Activated CD4-positive, alpha-beta T cell treated with anti-CD3 and anti-CD28 coated beads, Interleukin-2, amount 10 ng/mL, durations not matched to agents 7 days and 5 days (primary cell): ENCODE results near the gene EEF1AKMT3. TPM values are rescaled to one million over a fixed set of nuclear protein-coding genes. Genes with fewer than 3 reads are reported as not detected.
A peak's percentile ranks its signal among the peaks of the same experiment; 100 is the strongest.

Experiments used
- CTCF ChIA-PET: fragments of 350-600 bp; sonication (Branson Sonifier 250); formaldehyde crosslinking; loops from one replicate; lab custom pipeline; 2021; ENCODE audit warnings: antibody characterized with exemption; lab: Charles Lee
- POLR2A ChIA-PET: fragments of 350-600 bp; sonication (Branson Sonifier 250); formaldehyde crosslinking; loops from one replicate; lab custom pipeline; 2021; ENCODE audit warnings: antibody characterized with exemption; lab: Charles Lee
- DNase-seq: peaks from one replicate; pipeline ENCODE4 v3.0.0-alpha.2; 2020
- H3K27ac Mint-ChIP-seq: one replicate; pipeline ENCODE4 v1.8.0; 2021; ENCODE audit warnings: mild to moderate bottlenecking, moderate library complexity, mixed read lengths
- H3K27me3 Mint-ChIP-seq: one replicate; pipeline ENCODE4 v1.8.0; 2021; ENCODE audit warnings: mixed read lengths
- H3K36me3 Mint-ChIP-seq: one replicate; pipeline ENCODE4 v1.8.0; 2021; ENCODE audit warnings: low read depth, mixed read lengths
- H3K4me1 Mint-ChIP-seq: one replicate; pipeline ENCODE4 v1.8.0; 2021; ENCODE audit warnings: mixed read lengths
- H3K4me3 Mint-ChIP-seq: one replicate; pipeline ENCODE4 v1.8.0; 2021; ENCODE audit warnings: mild to moderate bottlenecking, moderate library complexity, mixed read lengths
- H3K9me3 Mint-ChIP-seq: one replicate; pipeline ENCODE4 v1.8.0; 2021; ENCODE audit warnings: mixed read lengths
- total RNA-seq, 2 experiments: library from RNA; stranded (reverse); gene quantifications; one replicate each; pipeline ENCODE4 v1.2.3, GENCODE V29; 2021

EEF1AKMT3 gene
- total RNA-seq, 2 experiments from 2014 or later, result 2.8 to 3.0 TPM

DNA sequence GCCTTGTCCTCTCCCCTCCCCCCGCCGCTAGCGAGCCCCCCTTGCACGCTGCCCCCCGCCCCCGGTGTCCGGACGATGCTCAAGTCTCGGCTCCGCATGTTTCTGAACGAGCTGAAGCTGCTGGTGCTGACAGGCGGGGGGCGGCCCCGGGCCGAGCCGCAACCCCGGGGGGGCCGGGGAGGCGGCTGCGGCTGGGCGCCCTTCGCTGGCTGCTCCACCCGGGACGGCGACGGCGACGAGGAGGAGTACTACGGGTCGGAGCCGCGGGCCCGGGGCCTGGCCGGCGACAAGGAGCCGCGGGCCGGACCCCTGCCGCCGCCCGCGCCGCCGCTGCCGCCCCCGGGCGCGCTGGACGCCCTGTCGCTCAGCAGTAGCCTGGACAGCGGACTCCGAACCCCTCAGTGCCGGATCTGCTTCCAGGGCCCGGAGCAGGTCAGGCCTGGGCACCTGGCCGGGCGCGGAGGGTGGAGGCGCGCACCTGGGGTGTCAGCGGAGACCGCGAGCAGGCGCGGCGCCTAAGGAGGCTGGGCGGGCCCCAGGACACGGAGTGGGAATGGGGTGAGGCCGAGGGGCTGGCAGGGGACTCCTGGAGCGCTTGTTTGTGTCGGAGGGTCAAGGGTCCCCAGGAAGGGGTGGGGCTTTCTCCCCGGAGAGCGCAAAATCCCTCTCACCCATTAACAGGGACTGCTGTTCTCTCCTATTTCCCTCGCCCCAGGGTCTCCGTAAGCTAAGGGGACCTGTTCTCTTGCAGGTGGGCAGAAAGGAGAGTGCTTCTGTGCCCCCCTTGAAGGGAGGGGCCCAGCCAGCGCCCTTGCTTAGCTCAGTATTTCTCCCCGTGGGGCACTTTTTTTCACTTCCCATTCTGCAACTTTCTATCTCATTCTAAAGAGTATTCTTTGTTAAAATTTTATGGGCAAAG, 16.7 kb upstream of the EEF1AKMT3 start:
- Mint-ChIP-seq H3K36me3 (peaks cover 29% of the 10 kb centered on the region), H3K27me3 (no peaks in the 10 kb centered on the region), H3K4me3 (peak overlapping the region; percentile 77), H3K27ac (peak overlapping the region; percentile 63), H3K4me1 (peaks cover 56% of the 10 kb centered on the region), H3K9me3 (no peaks in the 10 kb centered on the region)
- ChIA-PET POLR2A (no interaction called here), CTCF (interaction anchor here (0.5 to 3.9 kb wide), 10 partner anchors 8 to 172 kb away, joined by 3 to 56 read pairs (median 4); partner anchors contain the start of genes CYP27B1, TSFM and TSPAN31)
- peak; percentile 32 for DNase-seq

DNA sequence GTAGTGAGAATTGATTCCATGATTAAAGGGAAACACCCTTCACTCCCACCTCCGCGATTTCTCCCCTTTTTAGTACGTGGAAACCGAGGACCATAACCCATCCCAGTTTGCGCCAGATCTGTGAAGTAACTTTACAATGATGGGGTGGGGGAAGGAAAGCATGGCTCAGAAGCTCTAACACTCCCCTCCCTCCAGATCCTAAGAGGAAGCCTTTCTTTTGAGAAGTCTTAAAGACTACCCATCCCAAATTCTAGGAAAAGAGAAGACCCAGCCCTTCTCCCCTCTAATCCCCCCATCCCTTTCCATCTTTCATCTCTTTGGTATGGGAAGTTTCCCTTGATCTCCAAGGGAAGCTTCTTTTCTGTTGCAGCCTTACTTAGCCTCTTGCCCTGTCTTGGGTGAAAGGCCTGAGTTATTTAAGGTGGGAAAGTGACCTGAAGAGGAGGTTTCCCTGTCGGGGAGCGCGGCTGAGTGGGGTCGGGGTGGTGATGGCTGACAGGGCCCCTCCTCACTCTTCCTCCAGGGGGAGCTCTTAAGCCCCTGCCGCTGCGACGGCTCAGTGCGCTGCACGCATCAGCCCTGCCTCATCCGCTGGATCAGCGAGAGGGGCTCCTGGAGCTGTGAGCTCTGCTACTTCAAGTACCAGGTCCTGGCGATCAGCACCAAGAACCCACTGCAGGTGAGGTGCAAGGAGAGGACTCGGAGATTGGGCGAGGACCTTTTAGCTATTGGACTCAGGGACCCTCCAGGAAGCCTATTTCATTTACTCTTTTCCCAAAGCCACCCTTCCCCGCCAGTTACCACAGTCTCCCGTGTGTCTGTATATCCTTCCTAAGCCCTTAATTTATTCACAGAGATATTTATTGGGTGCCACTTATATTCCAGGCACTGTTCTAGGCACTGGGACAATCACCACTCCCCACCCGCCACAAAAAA, 15.7 kb upstream of the EEF1AKMT3 start:
- Mint-ChIP-seq H3K4me3 (peak overlapping the region; percentile 77), H3K27ac (peak overlapping the region; percentile 76), H3K9me3 (no peaks in the 10 kb centered on the region), H3K27me3 (no peaks in the 10 kb centered on the region), H3K36me3 (peaks cover 20% of the 10 kb centered on the region), H3K4me1 (peaks cover 47% of the 10 kb centered on the region)
- ChIA-PET CTCF (interaction anchor here (0.5 to 3.9 kb wide), 23 partner anchors 9 to 173 kb away, joined by 3 to 56 read pairs (median 4); partner anchors contain the start of genes CYP27B1, EEF1AKMT3, METTL1 and TSFM), POLR2A (no interaction called here)
- peak; percentile 72 for DNase-seq

DNA sequence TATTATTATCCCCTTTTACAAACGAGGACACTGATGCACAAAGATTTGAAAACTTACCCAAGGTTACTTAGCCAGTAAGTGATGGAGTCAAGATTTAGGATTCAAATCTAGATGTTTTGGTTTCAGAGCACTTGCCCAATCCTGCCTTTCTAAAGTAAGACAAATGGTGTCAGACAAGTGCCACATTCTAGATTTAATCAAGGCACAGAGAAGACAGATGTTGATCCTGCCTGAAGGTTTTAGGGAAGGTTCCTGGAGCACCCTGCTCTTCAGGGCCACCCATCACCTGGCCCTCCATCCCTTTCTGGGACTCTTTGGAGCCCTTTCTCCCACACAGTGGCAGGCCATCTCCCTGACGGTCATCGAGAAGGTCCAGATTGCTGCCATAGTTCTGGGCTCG, 14.6 kb upstream of the EEF1AKMT3 start:
- no peak for DNase-seq
- H3K36me3 Mint-ChIP-seq, result peaks cover 17% of the 10 kb centered on the region

DNA sequence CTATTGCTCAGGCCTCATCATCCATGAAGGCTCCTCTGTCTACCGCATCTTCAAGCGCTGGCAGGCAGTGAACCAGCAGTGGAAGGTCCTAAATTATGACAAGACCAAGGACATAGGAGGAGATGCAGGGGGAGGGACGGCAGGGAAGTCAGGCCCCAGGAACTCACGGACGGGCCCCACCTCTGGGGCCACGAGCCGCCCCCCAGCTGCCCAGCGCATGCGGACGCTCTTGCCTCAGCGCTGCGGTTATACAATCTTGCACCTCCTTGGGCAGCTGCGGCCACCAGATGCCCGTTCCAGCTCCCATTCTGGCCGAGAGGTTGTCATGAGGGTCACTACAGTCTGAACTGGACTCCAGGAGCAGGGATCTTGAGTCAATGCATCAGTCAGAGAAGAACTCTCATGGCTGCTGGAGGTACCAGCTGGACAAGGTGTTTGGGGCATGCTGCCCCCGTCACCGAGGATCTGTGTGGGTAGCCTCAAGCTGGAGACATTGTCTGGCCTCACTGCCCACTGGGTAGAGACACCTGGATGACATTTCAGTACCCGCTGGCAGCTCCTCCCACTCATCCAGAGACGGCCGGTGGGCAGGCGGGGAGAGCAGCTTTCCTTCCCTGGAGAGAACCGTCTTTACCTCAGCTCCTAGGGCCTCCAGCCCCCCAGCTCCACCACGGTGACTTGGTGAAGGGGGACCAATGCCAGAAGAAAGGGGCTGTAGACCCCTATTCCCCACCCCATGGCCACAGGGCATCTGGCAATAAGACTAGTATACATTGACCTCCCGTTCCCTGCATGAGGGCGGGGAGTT, 13.7 kb upstream of the EEF1AKMT3 start:
- Mint-ChIP-seq H3K9me3 (no peaks in the 10 kb centered on the region), H3K27me3 (peaks cover 2% of the 10 kb centered on the region), H3K36me3 (peaks cover 20% of the 10 kb centered on the region), H3K4me1 (peaks cover 33% of the 10 kb centered on the region), H3K4me3 (no peak overlapping the region), H3K27ac (no peak overlapping the region)
- DNase-seq, result no peak
- ChIA-PET POLR2A (no interaction called here), CTCF (interaction anchor here (0.8 to 2.3 kb wide), 10 partner anchors 9 to 146 kb away, joined by 3 to 12 read pairs (median 3); partner anchors contain the start of genes CYP27B1 and TSFM)

More for the DNA sequence above, 14.6 kb upstream of the EEF1AKMT3 start:
- H3K27me3 Mint-ChIP-seq, result no peaks in the 10 kb centered on the region
- CTCF ChIA-PET, result interaction anchor here (1.3 to 3.9 kb wide), 3 partner anchors 8 to 80 kb away, joined by 3 to 56 read pairs (median 4); partner anchors contain the start of gene CYP27B1
- POLR2A ChIA-PET, result no interaction called here
- H3K9me3 Mint-ChIP-seq, result no peaks in the 10 kb centered on the region
- no peak overlapping the region for H3K27ac Mint-ChIP-seq
- H3K4me3 Mint-ChIP-seq, result no peak overlapping the region
- H3K4me1 Mint-ChIP-seq, result peaks cover 41% of the 10 kb centered on the region

DNA sequence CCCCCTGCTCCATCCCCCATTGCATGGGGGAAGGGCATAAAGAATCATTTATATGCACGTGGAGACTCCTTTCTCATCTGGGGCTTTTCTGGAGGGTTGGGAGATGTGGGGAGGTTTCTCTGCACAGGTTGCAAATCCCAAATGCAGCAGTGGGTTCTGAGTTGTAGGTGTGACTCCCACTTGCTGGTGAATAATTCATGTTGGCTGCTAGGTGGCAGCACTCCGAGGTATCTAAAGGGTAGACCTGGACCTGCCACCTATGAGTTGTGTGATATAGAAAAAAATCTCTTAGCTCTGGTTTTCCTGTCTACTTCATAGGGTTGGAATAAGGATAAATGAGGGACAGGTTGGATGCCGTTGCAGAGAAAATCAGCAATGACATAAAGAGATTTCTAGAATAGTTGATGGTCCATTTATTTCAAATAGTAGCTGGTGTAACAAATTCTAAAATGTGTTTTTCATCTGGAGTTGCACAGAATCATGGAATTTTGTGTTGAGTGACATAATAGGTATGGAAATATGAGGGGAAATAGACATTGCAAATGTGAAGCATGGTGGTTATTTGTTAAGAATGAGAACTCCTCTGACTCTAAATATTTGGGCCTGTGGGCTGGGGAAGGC, 12.9 kb upstream of the EEF1AKMT3 start:
- no peak overlapping the region for H3K27ac Mint-ChIP-seq
- no peaks in the 10 kb centered on the region for H3K9me3 Mint-ChIP-seq
- peaks cover 6% of the 10 kb centered on the region for H3K27me3 Mint-ChIP-seq
- H3K4me3 Mint-ChIP-seq, result no peak overlapping the region
- ChIA-PET POLR2A (no interaction called here), CTCF (interaction anchor here (0.6 to 2.3 kb wide), 12 partner anchors 8 to 301 kb away, joined by 3 to 12 read pairs (median 3); partner anchors contain the start of genes CYP27B1 and TSFM)
- DNase-seq, result peak; percentile 61
- H3K4me1 Mint-ChIP-seq, result peaks cover 29% of the 10 kb centered on the region
- H3K36me3 Mint-ChIP-seq, result peaks cover 20% of the 10 kb centered on the region

DNA sequence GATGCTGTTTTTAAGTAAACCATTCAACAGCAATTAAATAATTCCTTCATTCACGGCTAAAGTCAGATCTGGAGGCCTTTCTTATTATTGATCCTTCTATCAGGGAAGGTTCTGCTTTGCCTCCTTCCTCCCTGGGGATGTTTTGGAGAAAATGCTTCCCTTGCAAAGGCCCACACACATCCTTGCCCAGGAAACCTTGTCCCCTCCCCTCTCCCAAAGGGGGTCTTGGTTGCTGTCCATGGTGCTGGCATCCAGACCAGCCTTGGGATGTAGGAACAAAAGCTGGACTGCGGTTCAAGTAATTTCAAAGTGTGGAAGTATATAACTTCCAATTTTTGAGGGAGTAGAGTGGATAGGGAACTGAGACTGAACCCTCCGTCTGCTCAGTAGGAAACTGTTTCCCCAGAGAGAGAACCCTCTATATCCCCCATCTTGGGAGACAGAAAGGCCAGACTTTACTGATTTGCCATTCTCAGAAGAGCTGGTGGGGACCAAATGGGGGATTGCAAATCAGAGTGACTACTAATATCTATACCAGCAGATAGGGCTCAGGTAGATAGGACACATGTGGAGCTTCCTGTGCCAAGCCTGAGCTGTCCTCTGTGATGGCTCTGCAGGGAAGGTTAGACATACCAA, 11.9 kb upstream of the EEF1AKMT3 start:
- Mint-ChIP-seq H3K9me3 (no peaks in the 10 kb centered on the region), H3K4me3 (no peak overlapping the region), H3K4me1 (peaks cover 37% of the 10 kb centered on the region), H3K36me3 (peaks cover 20% of the 10 kb centered on the region), H3K27me3 (peaks cover 10% of the 10 kb centered on the region), H3K27ac (no peak overlapping the region)
- CTCF ChIA-PET, result interaction anchor here (1.3 to 2.3 kb wide), 5 partner anchors 10 to 302 kb away, joined by 3 to 7 read pairs (median 4); partner anchors contain the start of gene TSFM
- POLR2A ChIA-PET, result no interaction called here
- no peak for DNase-seq

DNA sequence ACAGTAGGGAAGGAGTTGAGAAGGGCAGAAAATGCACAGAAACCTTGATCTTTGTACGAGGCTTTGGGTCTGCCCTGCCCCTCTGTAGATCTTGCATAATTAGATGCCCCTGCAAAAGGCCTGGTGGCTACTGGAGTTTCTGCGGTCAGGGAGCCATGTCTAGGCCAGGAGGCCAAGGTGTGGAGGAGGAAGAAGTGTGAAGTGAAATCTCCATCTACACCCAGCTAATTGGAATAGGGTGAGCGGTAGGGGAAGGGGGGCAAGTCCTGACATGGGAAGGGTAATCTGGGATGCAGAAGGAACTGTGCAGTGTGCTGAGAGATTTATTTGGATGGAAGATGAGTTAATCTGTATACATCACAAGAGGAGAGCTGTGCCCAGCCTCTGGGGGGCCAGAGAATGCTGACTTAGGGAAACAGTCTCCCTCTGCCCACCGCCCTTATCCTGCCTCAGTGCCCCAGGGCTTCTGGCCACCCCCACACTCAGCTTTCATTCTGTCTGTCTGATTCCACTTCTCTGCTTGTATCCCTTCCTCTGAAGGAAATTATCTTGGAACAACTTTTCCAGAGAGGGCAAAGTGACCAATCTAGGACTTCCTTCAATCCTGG, 10.9 kb upstream of the EEF1AKMT3 start:
- no peak overlapping the region for H3K27ac Mint-ChIP-seq
- H3K27me3 Mint-ChIP-seq, result peaks cover 15% of the 10 kb centered on the region
- DNase-seq, result no peak
- H3K36me3 Mint-ChIP-seq, result peaks cover 20% of the 10 kb centered on the region
- no peaks in the 10 kb centered on the region for H3K9me3 Mint-ChIP-seq
- H3K4me3 Mint-ChIP-seq, result no peak overlapping the region
- ChIA-PET POLR2A (no interaction called here), CTCF (interaction anchor here (1.1 to 1.2 kb wide), 2 partner anchors 17 to 104 kb away, joined by 3 read pairs; partner anchors contain the start of gene TSPAN31)
- H3K4me1 Mint-ChIP-seq, result peaks cover 41% of the 10 kb centered on the region

DNA sequence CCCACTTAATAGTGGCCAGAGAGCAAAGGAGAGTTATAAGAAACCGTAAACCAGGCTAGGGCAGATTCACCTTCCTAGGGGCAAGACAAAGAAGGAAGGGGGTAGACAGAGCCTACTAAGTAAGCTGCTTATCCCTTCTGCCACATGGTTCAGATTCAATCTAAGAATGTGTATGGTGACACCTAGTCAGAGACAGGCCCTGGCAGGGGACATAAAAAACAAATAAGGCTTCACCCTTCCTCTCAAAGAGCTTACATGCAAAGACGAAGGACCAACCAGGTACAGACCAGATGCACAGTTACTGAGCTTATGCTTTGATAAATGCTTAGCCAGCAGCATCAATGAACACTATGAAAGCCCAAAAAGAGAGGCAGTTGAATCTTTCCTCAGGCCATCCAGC, 10.0 kb upstream of the EEF1AKMT3 start:
- H3K27ac Mint-ChIP-seq, result no peak overlapping the region
- H3K27me3 Mint-ChIP-seq, result peaks cover 17% of the 10 kb centered on the region
- ChIA-PET CTCF (interaction anchor here (0.6 to 1.2 kb wide), 3 partner anchors 10 to 103 kb away, joined by 3 to 5 read pairs (median 3); partner anchors contain the start of genes EEF1AKMT3 and METTL1), POLR2A (no interaction called here)
- H3K4me1 Mint-ChIP-seq, result peaks cover 39% of the 10 kb centered on the region
- DNase-seq, result no peak
- H3K9me3 Mint-ChIP-seq, result no peaks in the 10 kb centered on the region
- H3K36me3 Mint-ChIP-seq, result peaks cover 14% of the 10 kb centered on the region
- no peak overlapping the region for H3K4me3 Mint-ChIP-seq

DNA sequence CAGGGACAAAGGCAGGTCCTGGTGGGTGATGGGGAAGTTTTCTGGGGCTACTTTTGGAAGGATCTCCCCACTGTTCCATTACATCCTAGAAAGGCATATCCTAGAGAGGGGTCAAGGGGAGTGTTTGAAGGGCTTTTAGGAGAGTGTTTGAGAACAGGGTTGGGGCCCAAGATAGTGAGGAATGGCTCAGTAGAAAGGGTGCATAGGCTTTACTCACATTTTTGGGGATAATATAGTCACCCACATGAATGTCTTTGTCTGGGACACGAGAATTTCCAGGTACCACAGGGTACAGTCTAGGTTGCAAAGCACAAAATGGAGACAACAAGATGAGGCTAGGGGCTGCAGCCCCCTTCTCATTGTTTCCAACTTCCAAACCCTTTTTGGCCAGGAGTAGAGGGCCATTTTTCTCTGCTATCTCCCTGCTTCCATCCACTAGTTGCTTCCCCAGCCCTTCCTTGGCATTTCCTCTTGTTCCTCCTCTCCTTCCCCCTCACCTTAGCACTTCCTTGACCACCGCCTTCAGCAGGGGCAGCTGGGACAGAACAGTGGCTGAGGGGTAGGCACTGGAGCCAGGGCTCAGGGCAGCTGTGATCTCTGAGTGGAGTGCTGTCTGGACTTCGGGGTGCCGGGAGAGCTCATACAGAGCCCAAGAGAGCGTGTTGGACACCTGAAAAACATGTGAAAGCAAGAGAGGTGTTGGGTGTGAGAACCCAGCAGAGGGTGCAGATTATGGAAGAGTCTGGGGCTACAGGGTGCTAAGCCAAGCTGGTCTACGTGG, 8.3 kb upstream of the EEF1AKMT3 start:
- ChIA-PET POLR2A (no interaction called here), CTCF (interaction anchor here (1.0 to 5.8 kb wide), 7 partner anchors 8 to 142 kb away, joined by 3 to 56 read pairs (median 4); partner anchors contain the start of genes CDK4, MARCHF9, TSFM and TSPAN31)
- H3K27ac Mint-ChIP-seq, result peak overlapping the region; percentile 65
- peaks cover 17% of the 10 kb centered on the region for H3K27me3 Mint-ChIP-seq
- peak overlapping the region; percentile 77 for H3K4me3 Mint-ChIP-seq
- H3K9me3 Mint-ChIP-seq, result no peaks in the 10 kb centered on the region
- H3K36me3 Mint-ChIP-seq, result peaks cover 13% of the 10 kb centered on the region
- DNase-seq, result no peak
- peaks cover 36% of the 10 kb centered on the region for H3K4me1 Mint-ChIP-seq

DNA sequence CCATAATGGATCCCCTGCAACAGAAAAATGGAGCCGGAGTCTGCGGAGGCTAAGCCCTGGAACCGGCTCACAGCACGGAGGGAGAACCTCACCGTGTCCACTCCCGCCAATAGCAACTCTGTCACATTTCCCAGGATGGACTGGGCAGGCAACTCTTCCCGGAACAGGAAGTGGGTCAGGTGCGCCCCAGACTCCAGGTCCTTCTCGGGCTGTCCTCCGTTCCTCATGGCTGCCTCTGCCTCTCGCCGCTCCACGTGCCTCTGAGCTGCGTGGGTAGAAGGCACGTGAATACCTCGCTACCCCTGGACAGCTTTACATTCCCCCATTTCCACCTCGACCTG, 7.8 kb upstream of the EEF1AKMT3 start:
- peaks cover 11% of the 10 kb centered on the region for H3K36me3 Mint-ChIP-seq
- peak overlapping the region; percentile 65 for H3K27ac Mint-ChIP-seq
- H3K4me1 Mint-ChIP-seq, result peaks cover 32% of the 10 kb centered on the region
- CTCF ChIA-PET, result interaction anchor here (1.0 to 5.8 kb wide), 7 partner anchors 9 to 139 kb away, joined by 3 to 56 read pairs (median 4); partner anchors contain the start of genes CDK4, MARCHF9, TSFM and TSPAN31
- POLR2A ChIA-PET, result no interaction called here
- H3K4me3 Mint-ChIP-seq, result peak overlapping the region; percentile 77
- DNase-seq, result no peak
- H3K27me3 Mint-ChIP-seq, result peaks cover 17% of the 10 kb centered on the region
- H3K9me3 Mint-ChIP-seq, result no peaks in the 10 kb centered on the region
